Hepatocyte (in vitro differentiated cells): ENCODE results near the gene ARHGAP30. TPM values are rescaled to one million over a fixed set of nuclear protein-coding genes. Genes with fewer than 3 reads are reported as not detected.

Experiments used
- DNase-seq: peaks from one replicate; pipeline ENCODE4 v3.0.0-alpha.2; 2016; ENCODE audit warnings: low spot score
- H2AFZ ChIP-seq: fragments of 200-600 bp; sonication (generic); 2 replicates; pipeline ENCODE4 v1.6.0; 2016; ENCODE audit warnings: antibody characterized with exemption, mild to moderate bottlenecking
- H3K27ac ChIP-seq: fragments of 200-600 bp; sonication (generic); 2 replicates; pipeline ENCODE4 v1.5.1; 2016; ENCODE audit warnings: mild to moderate bottlenecking
- H3K27me3 ChIP-seq: fragments of 200-600 bp; sonication (generic); 2 replicates; pipeline ENCODE4 v1.6.1; 2016
- H3K36me3 ChIP-seq: fragments of 200-600 bp; sonication (generic); replicated peaks from 2 replicates; pipeline ENCODE4 v1.5.1; 2016; ENCODE audit warnings: low read depth; ENCODE audit not compliant: insufficient read depth
- H3K4me1 ChIP-seq: fragments of 200-600 bp; sonication (generic); 2 replicates; pipeline ENCODE4 v1.5.1; 2016; ENCODE audit warnings: mild to moderate bottlenecking, moderate library complexity; ENCODE audit not compliant: insufficient read depth
- H3K4me2 ChIP-seq: fragments of 200-600 bp; sonication (generic); 2 replicates; pipeline ENCODE4 v1.6.0; 2016
- H3K4me3 ChIP-seq: fragments of 200-600 bp; sonication (generic); 2 replicates; pipeline ENCODE4 v1.5.1; 2016; ENCODE audit warnings: mild to moderate bottlenecking
- H3K79me2 ChIP-seq: fragments of 200-600 bp; sonication (generic); 2 replicates; pipeline ENCODE4 v1.6.0; 2017; ENCODE audit warnings: mild to moderate bottlenecking
- H3K9me2 ChIP-seq: fragments of 200-600 bp; sonication (generic); replicated peaks from 2 replicates; pipeline ENCODE4 v1.6.0; 2017; ENCODE audit warnings: mild to moderate bottlenecking; ENCODE audit not compliant: insufficient read depth
- H3K9me3 ChIP-seq: fragments of 200-600 bp; sonication (generic); 2 replicates; pipeline ENCODE4 v1.5.1; 2016; ENCODE audit warnings: low read depth, mild to moderate bottlenecking
- H4K20me1 ChIP-seq: fragments of 200-600 bp; sonication (generic); 2 replicates; pipeline ENCODE4 v1.6.0; 2016; ENCODE audit warnings: mild to moderate bottlenecking; ENCODE audit not compliant: insufficient read depth, poor library complexity, severe bottlenecking
- EZH2 ChIP-seq: fragments of 200-600 bp; sonication (generic); IDR thresholded peaks from 2 replicates; pipeline ENCODE4 v1.6.1; 2016; ENCODE audit warnings: antibody characterized with exemption, mild to moderate bottlenecking, borderline replicate concordance
- EZH2phosphoT487 ChIP-seq: fragments of 200-600 bp; sonication (generic); IDR thresholded peaks from one replicate; pipeline ENCODE4 v1.6.1; 2018; ENCODE audit warnings: antibody characterized with exemption, mild to moderate bottlenecking, low read depth, moderate library complexity; ENCODE audit not compliant: unreplicated experiment, severe bottlenecking
- WGBS: methylation state at CpG from one replicate; pipeline ENCODE4 v1.1.6; 2016; ENCODE audit warnings: low lambda C conversion rate; ENCODE audit errors: missing lambda C conversion rate; 5-methylcytosine and 5-hydroxymethylcytosine counted together
- polyA plus RNA-seq: library from polyadenylated mRNA; unstranded; fragments of >200 nt; fragmentation: Nextera tagmentation; extraction: Ambion mirVana; gene quantifications from 2 replicates; pipeline ENCODE4 v1.2.1, GENCODE V29; 2016
- total RNA-seq: library from RNA; depleted of rRNA; stranded (reverse); fragments of >200 nt; gene quantifications from 2 replicates; pipeline ENCODE4 v1.2.3, GENCODE V29; 2014
- TF ChIP-seq, protein P1 (sequence below): fragments of 200-600 bp; sonication (generic); IDR thresholded peaks from 2 replicates; pipeline ENCODE4 v1.5.1; 2016; ENCODE audit warnings: antibody characterized with exemption, mild to moderate bottlenecking; ENCODE audit not compliant: poor library complexity

Gene ARHGAP30
- total and polyA plus RNA-seq, 2 experiments from 2014 or later = 0.80 to 1.7 TPM

DNA sequence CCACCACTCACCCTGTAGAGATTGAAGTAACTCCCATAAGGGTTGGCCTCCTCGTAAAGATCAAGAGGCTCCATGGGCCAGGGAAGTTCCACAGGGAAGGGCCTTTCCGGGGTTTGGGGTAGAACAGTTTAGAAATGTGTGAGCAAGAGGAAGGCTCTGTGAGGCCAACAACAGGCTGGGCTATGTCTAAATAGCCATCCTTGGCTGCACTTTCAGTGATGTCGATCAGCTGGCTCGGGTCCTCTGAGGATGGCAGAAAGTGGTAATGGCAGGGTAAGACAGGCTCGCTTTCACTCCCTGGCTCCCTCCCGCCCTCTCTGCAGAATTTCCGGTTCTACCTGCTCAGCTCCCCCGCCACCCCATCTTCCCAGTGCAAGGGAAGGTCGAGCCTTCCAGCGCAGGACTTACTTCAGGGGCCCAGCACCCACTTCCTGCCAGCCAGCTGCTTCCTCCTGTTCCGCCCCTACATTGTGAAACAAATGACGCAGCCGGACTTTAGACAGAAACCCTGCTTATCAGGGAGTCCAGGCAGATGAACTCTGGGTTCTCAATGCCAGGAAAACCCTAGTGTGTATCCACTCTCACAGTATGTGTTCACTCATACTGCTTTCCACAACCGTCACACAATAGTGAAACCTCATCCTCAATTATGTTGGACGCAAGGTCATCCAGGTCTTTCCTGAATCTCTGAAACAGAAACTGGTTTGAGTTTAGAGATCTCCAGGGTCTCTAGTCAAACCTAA, 56.0 kb downstream of the ARHGAP30 start:
- Histone ChIP-seq H3K9me2 (no peaks in the 10 kb centered on the region), H3K9me3 (no peaks in the 10 kb centered on the region), H3K27ac (peak overlapping the region; percentile 99), H4K20me1 (peaks cover 8% of the 10 kb centered on the region), H3K79me2 (peaks cover 83% of the 10 kb centered on the region), H3K36me3 (no peaks in the 10 kb centered on the region), H3K4me2 (peak overlapping the region; percentile 60), H3K27me3 (no peaks in the 10 kb centered on the region), H2AFZ (no peak overlapping the region), H3K4me3 (no peak overlapping the region), H3K4me1 (peaks cover 57% of the 10 kb centered on the region)
- TF ChIP-seq EZH2phosphoT487 (no peak), EZH2 (no peak)
- TF ChIP-seq, protein P1, sequence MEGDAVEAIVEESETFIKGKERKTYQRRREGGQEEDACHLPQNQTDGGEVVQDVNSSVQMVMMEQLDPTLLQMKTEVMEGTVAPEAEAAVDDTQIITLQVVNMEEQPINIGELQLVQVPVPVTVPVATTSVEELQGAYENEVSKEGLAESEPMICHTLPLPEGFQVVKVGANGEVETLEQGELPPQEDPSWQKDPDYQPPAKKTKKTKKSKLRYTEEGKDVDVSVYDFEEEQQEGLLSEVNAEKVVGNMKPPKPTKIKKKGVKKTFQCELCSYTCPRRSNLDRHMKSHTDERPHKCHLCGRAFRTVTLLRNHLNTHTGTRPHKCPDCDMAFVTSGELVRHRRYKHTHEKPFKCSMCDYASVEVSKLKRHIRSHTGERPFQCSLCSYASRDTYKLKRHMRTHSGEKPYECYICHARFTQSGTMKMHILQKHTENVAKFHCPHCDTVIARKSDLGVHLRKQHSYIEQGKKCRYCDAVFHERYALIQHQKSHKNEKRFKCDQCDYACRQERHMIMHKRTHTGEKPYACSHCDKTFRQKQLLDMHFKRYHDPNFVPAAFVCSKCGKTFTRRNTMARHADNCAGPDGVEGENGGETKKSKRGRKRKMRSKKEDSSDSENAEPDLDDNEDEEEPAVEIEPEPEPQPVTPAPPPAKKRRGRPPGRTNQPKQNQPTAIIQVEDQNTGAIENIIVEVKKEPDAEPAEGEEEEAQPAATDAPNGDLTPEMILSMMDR = no peak
- 28% methylated on average over 12 of the region's 15 CpGs for WGBS
- peak; percentile 94 for DNase-seq

DNA sequence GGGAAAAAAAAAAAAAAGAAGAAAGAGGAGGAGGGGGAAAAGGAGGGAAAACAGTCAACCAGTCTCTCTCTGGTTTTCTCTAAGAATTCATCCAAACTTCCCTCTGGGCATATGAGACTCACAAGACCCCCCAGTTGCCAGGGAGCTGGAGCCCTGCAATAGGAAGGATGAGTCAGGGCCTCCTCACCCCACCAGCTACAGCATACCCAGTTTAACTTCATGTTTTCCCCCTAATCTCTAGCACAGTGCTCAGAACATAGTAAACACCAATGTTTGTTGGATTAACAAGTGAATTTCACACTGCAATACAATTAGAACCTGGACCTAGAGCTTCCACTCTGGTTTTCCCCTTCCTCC, 56.6 kb downstream of the ARHGAP30 start:
- TF ChIP-seq EZH2phosphoT487 (no peak), EZH2 (no peak)
- TF ChIP-seq, protein P1 = no peak
- peaks cover 83% of the 10 kb centered on the region for H3K79me2 ChIP-seq
- peak overlapping the region; percentile 99 for H3K27ac ChIP-seq
- no peak for DNase-seq
- peak overlapping the region; percentile 60 for H3K4me2 ChIP-seq
- peaks cover 14% of the 10 kb centered on the region for H4K20me1 ChIP-seq
- no peaks in the 10 kb centered on the region for H3K27me3 ChIP-seq
- peaks cover 57% of the 10 kb centered on the region for H3K4me1 ChIP-seq
- H3K9me2 ChIP-seq = no peaks in the 10 kb centered on the region
- H3K9me3 ChIP-seq = no peaks in the 10 kb centered on the region
- H3K4me3 ChIP-seq = no peak overlapping the region
- H2AFZ ChIP-seq = no peak overlapping the region
- H3K36me3 ChIP-seq = no peaks in the 10 kb centered on the region

DNA sequence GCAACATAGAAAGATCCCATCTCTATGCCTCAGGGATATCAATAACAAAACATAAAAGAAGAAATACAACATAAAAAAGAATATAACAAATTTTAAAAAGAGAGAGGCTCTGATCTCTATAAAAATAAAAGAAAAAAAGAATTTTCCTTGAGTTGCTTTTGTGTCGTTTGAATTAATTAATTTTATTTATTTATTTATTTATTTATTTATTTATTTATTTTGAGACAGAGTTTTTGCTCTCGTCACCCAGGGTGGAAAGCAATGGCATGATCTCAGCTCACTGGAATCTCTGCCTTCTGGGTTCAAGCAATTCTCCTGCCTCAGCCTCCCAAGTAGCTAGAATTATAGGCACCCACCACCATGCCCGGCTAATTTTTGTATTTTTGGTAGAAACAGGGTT, 57.3 kb downstream of the ARHGAP30 start:
- no peaks in the 10 kb centered on the region for H3K9me2 ChIP-seq
- TF ChIP-seq EZH2 (no peak), EZH2phosphoT487 (no peak)
- TF ChIP-seq, protein P1 = no peak
- H3K4me3 ChIP-seq = no peak overlapping the region
- H3K4me1 ChIP-seq = peaks cover 55% of the 10 kb centered on the region
- H3K4me2 ChIP-seq = peak overlapping the region; percentile 60
- whole genome bisulfite sequencing = 97% methylated on average over 3 of the region's 3 CpGs
- peaks cover 83% of the 10 kb centered on the region for H3K79me2 ChIP-seq
- no peaks in the 10 kb centered on the region for H3K9me3 ChIP-seq
- H2AFZ ChIP-seq = no peak overlapping the region
- no peaks in the 10 kb centered on the region for H3K27me3 ChIP-seq
- no peak for DNase-seq
- no peaks in the 10 kb centered on the region for H3K36me3 ChIP-seq
- H3K27ac ChIP-seq = peak overlapping the region; percentile 99
- H4K20me1 ChIP-seq = peaks cover 20% of the 10 kb centered on the region
